Motor neuron (in vitro differentiated cells): Measurements from ENCODE around the gene ARL4C. TPM values are rescaled to one million over a fixed set of nuclear protein-coding genes. Genes with fewer than 3 reads are reported as not detected.

Experiments used
- ATAC-seq, 8 experiments: fragments of 200-7000 bp; cut with Tn5 transposase; replicated peaks in 6 of 8; 2 replicates each; pipeline ENCODE4 v1.8.0; 2021; ENCODE audit warnings: mild to moderate bottlenecking in 8 of 8, moderate library complexity in 8 of 8
- H3K27ac ChIP-seq, 2 donors: fragments of 250-450 bp; sonication (Bioruptor Pico); 2 replicates each; pipeline ENCODE4 v1.9.0; 2021; ENCODE audit warnings: antibody characterized with exemption in 2 of 2, mild to moderate bottlenecking in 2 of 2, moderate library complexity in 1 of 2
- H3K4me1 ChIP-seq, 2 donors: fragments of 250-450 bp; sonication (Bioruptor Pico); replicated peaks in 1 of 2; 2 replicates each; pipeline ENCODE4 v1.6.1; 2021; ENCODE audit warnings: antibody characterized with exemption in 2 of 2, mild to moderate bottlenecking in 2 of 2, moderate library complexity in 1 of 2
- H3K4me3 ChIP-seq, 5 donors: fragments of 250-450 bp; sonication (Bioruptor Pico); 2 replicates each; pipeline ENCODE4 v1.9.0; 2021; ENCODE audit warnings: antibody characterized with exemption in 5 of 5, mild to moderate bottlenecking in 5 of 5, moderate library complexity in 4 of 5
- WGBS, 10 experiments: fragments of 450-650 bp; shearing (Covaris generic); methylation state at CpG; one replicate each; pipeline ENCODE4 v1.0.0; 2022; 5-methylcytosine and 5-hydroxymethylcytosine counted together
- in situ Hi-C, 9 experiments: fragments of 400-800 bp; cut with MboI; loops; one replicate each; pipeline ENCODE4 v1.15.0; 2021; ENCODE audit warnings: low sequenced_read_pairs in 9 of 9, low pct_unique_long_range_greater_than_20kb in 2 of 9; ENCODE audit not compliant: unreplicated experiment in 9 of 9
- total RNA-seq, 8 experiments: library from RNA; unstranded; fragments of 300-600 nt; gene quantifications; 2 replicates each; pipeline versions ENCODE4 v1.2.3 to v1.2.4, GENCODE V29; 2022

ARL4C gene
- total RNA-seq, 8 experiments from 2014 or later: 0.27 to 129 (median 47.0) TPM

GRCh38 chr2:234447963-234448362 is 48.9 kb downstream of the ARL4C start:
- no peak overlapping the region for H3K27ac ChIP-seq
- WGBS, 10 experiments: 20 to 90% (median 66%) methylated on average over 1 to 4 of the region's 5 CpGs; no CpG with 5 or more reads in 1 of the 10 experiments
- in situ Hi-C loops: no loop called here
- peaks cover 21 to 28% of the 10 kb centered on the region in 2 donors for H3K4me1 ChIP-seq
- no peak for ATAC-seq
- H3K4me3 ChIP-seq: no peak overlapping the region

GRCh38 chr2:234447189-234447588 is 49.7 kb downstream of the ARL4C start:
- WGBS, 10 experiments: 82 to 100% (median 100%) methylated on average over 1 to 5 of the region's 6 CpGs; no CpG with 5 or more reads in 1 of the 10 experiments
- H3K27ac ChIP-seq: no peak overlapping the region
- no peak for ATAC-seq
- in situ Hi-C loops: no loop called here
- H3K4me1 ChIP-seq: peaks cover 21 to 28% of the 10 kb centered on the region in 2 donors
- H3K4me3 ChIP-seq: no peak overlapping the region

GRCh38 chr2:234446404-234447076 is 50.3 kb downstream of the ARL4C start:
- in situ Hi-C loops: no loop called here
- H3K4me3 ChIP-seq: no peak overlapping the region
- peaks cover 21 to 28% of the 10 kb centered on the region in 2 donors for H3K4me1 ChIP-seq
- peak in 1 of 8 experiments; percentile 23 for ATAC-seq
- 57 to 100% (median 92%) methylated on average over 2 to 11 of the region's 18 CpGs; no CpG with 5 or more reads in 1 of the 10 experiments for WGBS, 10 experiments
- H3K27ac ChIP-seq: no peak overlapping the region

GRCh38 chr2:234444893-234445292 is 52.0 kb downstream of the ARL4C start:
- no peak for ATAC-seq
- Histone ChIP-seq H3K27ac (no peak overlapping the region), H3K4me3 (no peak overlapping the region), H3K4me1 (peaks cover 20 to 21% of the 10 kb centered on the region in 2 donors)
- 6 to 100% (median 81%) methylated on average over 2 to 10 of the region's 10 CpGs; no CpG with 5 or more reads in 1 of the 10 experiments for WGBS, 10 experiments
- in situ Hi-C loops: no loop called here

GRCh38 chr2:234444242-234444730 is 52.6 kb downstream of the ARL4C start:
- in situ Hi-C loops: no loop called here
- ATAC-seq: no peak
- peaks cover 14 to 16% of the 10 kb centered on the region in 2 donors for H3K4me1 ChIP-seq
- WGBS, 10 experiments: 81 to 100% (median 90%) methylated on average over 2 to 4 of the region's 4 CpGs
- no peak overlapping the region for H3K27ac ChIP-seq
- H3K4me3 ChIP-seq: no peak overlapping the region
